HG02981 (cell line): ENCODE data around the gene NEK9.

Experiments used
- ATAC-seq: cut with Tn5 transposase; IDR thresholded peaks from one replicate; pipeline ENCODE4 v1.9.1; 2021; ENCODE audit warnings: mild to moderate bottlenecking, moderate library complexity; ENCODE audit not compliant: unreplicated experiment

Gene NEK9

DNA sequence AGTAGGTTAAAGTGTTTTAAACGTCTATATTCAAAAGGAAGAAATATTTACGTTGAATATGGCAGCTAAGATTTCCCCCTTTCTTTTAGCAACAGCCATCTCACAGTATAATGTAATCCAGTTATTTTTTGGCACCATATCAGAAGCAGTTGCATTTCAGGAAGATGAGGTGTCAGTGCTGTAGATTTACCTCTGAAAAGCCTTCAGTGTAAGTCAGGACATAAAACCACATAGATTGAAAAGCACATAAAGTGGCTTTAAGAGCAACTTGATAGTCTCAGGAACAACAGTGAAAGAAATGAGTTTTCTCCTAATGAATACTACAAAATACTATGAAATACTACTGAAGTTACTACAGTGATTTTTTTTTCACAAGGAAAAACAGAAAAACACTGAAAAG lies 82.5 kb downstream of the NEK9 start:
- no peak for ATAC-seq

DNA sequence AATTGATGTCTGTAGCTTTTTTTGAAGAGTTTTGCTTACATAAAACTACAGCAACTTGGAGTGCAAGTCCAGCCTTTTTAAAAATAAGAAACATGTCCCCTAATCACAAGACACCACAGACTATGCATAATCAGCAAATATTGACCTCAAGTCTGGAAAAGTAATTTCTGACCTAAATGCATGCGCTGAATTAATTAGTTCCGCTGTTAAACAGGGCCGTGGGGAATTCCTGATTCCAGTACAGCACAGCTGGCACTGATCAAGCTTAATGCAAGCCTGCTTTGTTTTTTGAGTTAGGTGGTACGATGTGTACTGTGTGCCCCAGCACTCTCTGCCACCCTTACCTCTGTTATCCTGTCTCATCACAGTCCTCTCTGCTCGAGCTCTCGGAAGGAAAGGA lies 84.8 kb downstream of the NEK9 start:
- no peak for ATAC-seq

DNA sequence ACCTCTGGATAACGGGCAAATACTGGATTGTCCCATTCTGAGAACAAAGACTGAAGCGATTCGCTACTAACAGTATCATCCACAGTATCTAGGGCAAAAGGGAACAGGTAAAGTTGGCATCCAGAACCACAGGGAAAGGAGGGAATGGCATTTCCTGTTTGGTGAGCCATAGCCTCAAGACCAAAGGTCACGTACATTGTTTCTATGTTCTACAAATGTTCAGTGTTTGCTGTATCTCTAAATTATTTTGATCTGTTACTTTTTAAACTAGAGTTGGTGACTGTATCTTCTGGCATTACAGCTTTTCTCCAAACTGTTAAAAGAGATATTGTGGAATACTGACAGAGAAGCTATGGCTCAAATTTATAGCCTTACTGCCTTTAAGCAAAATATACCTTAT lies 85.2 kb downstream of the NEK9 start:
- ATAC-seq: no peak

DNA sequence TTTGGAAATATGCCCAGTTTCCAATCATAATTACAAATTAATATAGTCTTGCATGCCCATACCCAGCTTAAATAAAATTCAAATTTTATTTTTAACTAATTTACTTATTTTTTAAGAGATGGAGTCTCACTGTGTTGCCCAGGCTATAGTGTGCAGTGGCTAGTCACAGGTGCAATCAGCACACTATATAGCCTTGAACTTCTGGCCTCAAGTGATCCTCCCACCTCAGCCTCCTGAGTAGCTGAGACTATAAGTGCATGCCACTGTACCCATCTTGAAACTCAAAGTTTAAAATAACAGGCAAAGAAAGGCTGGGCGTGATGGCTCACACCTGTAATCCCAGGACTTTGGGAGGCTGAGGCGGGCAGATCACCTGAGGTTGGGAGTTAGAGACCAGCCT lies 85.9 kb downstream of the NEK9 start:
- no peak for ATAC-seq

DNA sequence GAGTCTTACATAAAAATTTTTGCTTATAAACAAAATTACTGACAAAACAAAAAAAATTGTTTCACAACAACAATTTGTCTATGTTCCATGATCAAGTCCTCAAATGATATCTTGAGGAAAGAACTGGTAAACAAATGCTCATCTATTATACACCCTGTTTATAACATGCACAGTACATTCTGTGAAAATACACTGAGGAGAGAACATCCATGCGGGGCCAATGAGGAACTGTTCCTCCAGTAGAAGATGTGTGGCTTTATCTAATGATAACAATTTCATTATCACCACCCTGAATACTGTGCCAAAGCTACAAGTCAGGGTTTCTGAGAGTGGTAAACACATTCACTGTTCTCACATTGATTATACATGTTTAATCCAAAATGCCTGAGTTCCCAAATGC lies 86.3 kb downstream of the NEK9 start:
- no peak for ATAC-seq

DNA sequence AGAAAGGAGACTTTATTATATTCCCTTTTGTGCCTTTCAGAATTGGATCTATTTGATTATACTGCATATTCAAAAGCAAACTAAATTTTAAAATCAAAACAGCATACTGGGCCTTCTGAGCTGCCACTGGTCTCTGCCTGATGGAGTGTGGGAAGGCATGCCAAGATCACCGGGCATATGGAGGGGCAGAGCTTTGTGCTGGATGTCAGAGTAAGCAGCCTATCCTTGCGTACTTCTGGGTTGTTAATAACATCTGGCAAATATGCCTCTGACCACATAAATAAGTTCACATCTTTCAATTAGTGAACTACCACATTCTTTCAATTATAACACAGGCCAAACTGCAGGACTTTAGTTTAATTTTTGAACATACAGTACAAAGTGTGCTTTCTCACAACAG lies 93.9 kb downstream of the NEK9 start:
- ATAC-seq: no peak

DNA sequence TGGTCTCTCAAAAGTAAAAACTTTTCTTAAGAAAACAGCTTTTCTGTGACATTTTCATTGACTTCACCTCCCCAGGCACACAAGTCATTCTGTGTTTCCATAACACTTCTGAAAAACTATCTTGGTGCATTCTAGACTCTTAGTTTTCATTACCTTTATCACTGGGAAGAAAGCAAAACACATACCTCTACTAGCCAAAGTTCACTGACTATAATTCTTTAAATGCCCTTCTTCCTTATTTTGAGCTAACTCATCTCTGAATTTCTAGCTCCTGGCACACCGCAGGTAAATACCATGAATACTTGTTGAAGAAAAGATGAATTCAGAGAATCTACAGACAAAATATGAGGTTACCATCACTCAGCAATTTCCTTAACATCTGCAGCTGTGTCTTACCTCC lies 96.7 kb downstream of the NEK9 start:
- ATAC-seq: no peak
